A673 (cell line): ENCODE data around the gene ERVW-1. TPM values are rescaled to one million over a fixed set of nuclear protein-coding genes. Genes with fewer than 3 reads are reported as not detected.

ENCODE experiments used
- BruUV-seq: library from RNA; stranded (reverse); fragments of 400-500 nt; replicated peaks from 2 replicates; lab custom pipeline; 2021; lab: Mats Ljungman, UMichigan
- CTCF ChIA-PET: fragments of 300-600 bp; sonication (Branson Sonifier 250); formaldehyde crosslinking; loops from one replicate; lab custom pipeline; 2022; ENCODE audit warnings: antibody characterized with exemption; lab: Charles Lee
- POLR2A ChIA-PET: fragments of 300-600 bp; sonication (Branson Sonifier 250); formaldehyde crosslinking; loops from one replicate; lab custom pipeline; 2022; ENCODE audit warnings: antibody characterized with exemption; ENCODE audit not compliant: low non-redundant PET; lab: Charles Lee
- DNase-seq: peaks from one replicate; pipeline ENCODE4 v3.0.0-alpha.2; 2015; ENCODE audit warnings: low spot score
- H3K27ac ChIP-seq: fragments of 200-600 bp; sonication (generic); 2 replicates; pipeline ENCODE4 v1.5.1; 2016; ENCODE audit warnings: mixed run types, low read depth, mild to moderate bottlenecking, mixed read lengths, antibody characterized with exemption, low read length; ENCODE audit not compliant: poor library complexity, severe bottlenecking
- H3K27me3 ChIP-seq: fragments of 200-600 bp; sonication (generic); replicated peaks from 2 replicates; pipeline ENCODE4 v1.6.1; 2017; ENCODE audit warnings: mixed run types, low read depth, mild to moderate bottlenecking, mixed read lengths, antibody characterized with exemption, low read length; ENCODE audit not compliant: insufficient read depth, poor library complexity
- H3K36me3 ChIP-seq: fragments of 200-600 bp; sonication (generic); 2 replicates; pipeline ENCODE4 v1.6.1; 2016; ENCODE audit warnings: mixed run types, mild to moderate bottlenecking, mixed read lengths, antibody characterized with exemption, low read length; ENCODE audit not compliant: insufficient read depth, poor library complexity, severe bottlenecking
- H3K4me1 ChIP-seq: fragments of 200-600 bp; sonication (generic); 2 replicates; pipeline ENCODE4 v1.6.1; 2017; ENCODE audit warnings: mixed run types, mild to moderate bottlenecking, mixed read lengths, antibody characterized with exemption, low read length; ENCODE audit not compliant: insufficient read depth, poor library complexity, severe bottlenecking
- H3K4me3 ChIP-seq: fragments of 200-600 bp; sonication (generic); 2 replicates; pipeline ENCODE4 v1.5.1; 2016; ENCODE audit warnings: low read depth, mixed run types, mild to moderate bottlenecking, mixed read lengths, low read length; ENCODE audit not compliant: poor library complexity, severe bottlenecking
- H3K9me3 ChIP-seq: fragments of 200-600 bp; sonication (generic); 2 replicates; pipeline ENCODE4 v1.6.1; 2016; ENCODE audit warnings: mixed run types, low read depth, mild to moderate bottlenecking, mixed read lengths, antibody characterized with exemption, low read length; ENCODE audit not compliant: poor library complexity, severe bottlenecking
- CTCF ChIP-seq: fragments of 300-800, 200-600 bp; sonication (generic); conservative IDR thresholded peaks from 2 replicates; pipeline ENCODE4 v1.5.1; 2017; ENCODE audit warnings: low read depth, mild to moderate bottlenecking, antibody characterized with exemption, low read length, moderate library complexity, mixed read lengths
- EZH2 ChIP-seq: fragments of 200-600 bp; sonication (generic); IDR thresholded peaks from 2 replicates; pipeline ENCODE4 v1.6.1; 2017; ENCODE audit warnings: borderline replicate concordance, low read depth, mild to moderate bottlenecking, mixed read lengths, antibody characterized with exemption, low read length; ENCODE audit not compliant: poor library complexity, severe bottlenecking
- intact Hi-C: fragments of 100-400 bp; cut with micrococcal nuclease; formaldehyde crosslinking; loops from one replicate; pipeline ENCODE4 v1.10.0; 2022; ENCODE audit not compliant: unreplicated experiment
- total RNA-seq: library from RNA; stranded (reverse); gene quantifications from 2 replicates; pipeline ENCODE4 v1.2.3, GENCODE V29; 2021

Gene ERVW-1
- total RNA-seq, 1 experiment from 2014 or later: not detected

- BruUV-seq: no TSS peak
- H3K36me3 ChIP-seq: no peaks in the 10 kb centered on the region
- ChIA-PET POLR2A (no interaction called here), CTCF (no interaction called here)
- intact Hi-C loops: no loop called here
- TF ChIP-seq EZH2: no peak
- no peak for TF ChIP-seq CTCF
- no peaks in the 10 kb centered on the region for H3K27me3 ChIP-seq
- H3K9me3 ChIP-seq: no peaks in the 10 kb centered on the region
- H3K4me1 ChIP-seq: peaks cover 8% of the 10 kb centered on the region
- no peak for DNase-seq
- H3K4me3 ChIP-seq: no peak overlapping the region
- H3K27ac ChIP-seq: no peak overlapping the region
These were observed 39.7 kb downstream of the ERVW-1 start for GRCh38 chr7:92437956-92438491.

- POLR2A ChIA-PET: no interaction called here
- no peaks in the 10 kb centered on the region for H3K36me3 ChIP-seq
These were observed 40.9 kb downstream of the ERVW-1 start for GRCh38 chr7:92436612-92437445.

GRCh38 chr7:92435542-92435941 lies 42.2 kb downstream of the ERVW-1 start:
- CTCF ChIA-PET: no interaction called here
- Histone ChIP-seq H3K27ac (no peak overlapping the region), H3K4me3 (no peak overlapping the region), H3K4me1 (peaks cover 4% of the 10 kb centered on the region), H3K36me3 (no peaks in the 10 kb centered on the region), H3K9me3 (no peaks in the 10 kb centered on the region), H3K27me3 (no peaks in the 10 kb centered on the region)
- intact Hi-C loops: no loop called here
- BruUV-seq: no TSS peak
- no peak for DNase-seq
- POLR2A ChIA-PET: no interaction called here
- TF ChIP-seq EZH2 (no peak), CTCF (no peak)

More at GRCh38 chr7:92436612-92437445, 40.9 kb downstream of the ERVW-1 start:
- DNase-seq: no peak
- CTCF ChIA-PET: no interaction called here
- BruUV-seq: no TSS peak
- H3K4me1 ChIP-seq: peaks cover 8% of the 10 kb centered on the region
- TF ChIP-seq EZH2: no peak
- no peak for TF ChIP-seq CTCF
- no peak overlapping the region for H3K4me3 ChIP-seq
- intact Hi-C loops: no loop called here
- no peaks in the 10 kb centered on the region for H3K27me3 ChIP-seq
- no peaks in the 10 kb centered on the region for H3K9me3 ChIP-seq
- no peak overlapping the region for H3K27ac ChIP-seq
